Endothelial cell (in vitro differentiated cells): ENCODE results near the gene CFAP410. TPM values are rescaled to one million over a fixed set of nuclear protein-coding genes. Genes with fewer than 3 reads are reported as not detected.

Experiments used
- DNase-seq: peaks from one replicate; pipeline ENCODE4 v3.0.0; 2021; ENCODE audit warnings: low spot score
- H3K27ac Mint-ChIP-seq: one replicate; pipeline ENCODE4 v1.8.0; 2021; ENCODE audit warnings: mixed read lengths, inconsistent platforms; ENCODE audit not compliant: unreplicated experiment
- H3K27me3 Mint-ChIP-seq: one replicate; pipeline ENCODE4 v1.8.0; 2021; ENCODE audit warnings: mild to moderate bottlenecking, moderate library complexity, mixed read lengths, inconsistent platforms; ENCODE audit not compliant: unreplicated experiment
- H3K36me3 Mint-ChIP-seq: one replicate; pipeline ENCODE4 v1.8.0; 2021; ENCODE audit warnings: mild to moderate bottlenecking, low read depth, mixed read lengths, inconsistent platforms; ENCODE audit not compliant: unreplicated experiment
- H3K4me1 Mint-ChIP-seq: one replicate; pipeline ENCODE4 v1.8.0; 2021; ENCODE audit warnings: mild to moderate bottlenecking, mixed read lengths, inconsistent platforms; ENCODE audit not compliant: unreplicated experiment
- H3K4me3 Mint-ChIP-seq: one replicate; pipeline ENCODE4 v1.8.0; 2021; ENCODE audit warnings: mild to moderate bottlenecking, mixed read lengths, inconsistent platforms; ENCODE audit not compliant: unreplicated experiment
- H3K9me3 Mint-ChIP-seq: one replicate; pipeline ENCODE4 v1.8.0; 2021; ENCODE audit warnings: mixed read lengths, inconsistent platforms; ENCODE audit not compliant: unreplicated experiment
- total RNA-seq: library from RNA; stranded (reverse); fragmentation: NEBNext Ultra II Directional; extraction: Animal tissue kit (Norgen Biotek cat#: 25700); gene quantifications from one replicate; pipeline ENCODE4 v1.2.1, GENCODE V29; 2021; ENCODE audit not compliant: unreplicated experiment
- TF ChIP-seq, protein P1 (sequence below): fragments of 200-600 bp; sonication (generic); IDR thresholded peaks from one replicate; pipeline ENCODE4 v1.5.0; 2021; ENCODE audit warnings: antibody characterized with exemption; ENCODE audit not compliant: unreplicated experiment

CFAP410 gene
- total RNA-seq, 1 donor from 2014 or later: 12.2 TPM

DNA sequence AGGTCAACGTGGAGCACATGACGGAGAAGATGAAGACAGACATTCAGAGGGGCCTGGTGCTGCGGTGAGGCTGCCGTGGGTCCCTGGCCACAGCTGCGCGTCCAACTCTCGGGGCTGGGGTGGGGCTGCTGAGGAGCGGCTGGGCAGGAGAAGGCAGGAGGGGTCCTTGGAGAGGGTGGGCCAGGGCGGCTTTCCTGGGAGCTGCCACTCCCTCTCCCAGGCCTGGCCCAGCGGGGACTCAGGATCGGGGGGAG is 14.4 kb downstream of the CFAP410 start:
- no peak for DNase-seq
- Mint-ChIP-seq H3K27me3 (peaks cover 11% of the 10 kb centered on the region), H3K36me3 (peaks cover 3% of the 10 kb centered on the region), H3K27ac (no peak overlapping the region), H3K4me3 (no peak overlapping the region), H3K4me1 (no peaks in the 10 kb centered on the region), H3K9me3 (no peaks in the 10 kb centered on the region)
- TF ChIP-seq, protein P1, sequence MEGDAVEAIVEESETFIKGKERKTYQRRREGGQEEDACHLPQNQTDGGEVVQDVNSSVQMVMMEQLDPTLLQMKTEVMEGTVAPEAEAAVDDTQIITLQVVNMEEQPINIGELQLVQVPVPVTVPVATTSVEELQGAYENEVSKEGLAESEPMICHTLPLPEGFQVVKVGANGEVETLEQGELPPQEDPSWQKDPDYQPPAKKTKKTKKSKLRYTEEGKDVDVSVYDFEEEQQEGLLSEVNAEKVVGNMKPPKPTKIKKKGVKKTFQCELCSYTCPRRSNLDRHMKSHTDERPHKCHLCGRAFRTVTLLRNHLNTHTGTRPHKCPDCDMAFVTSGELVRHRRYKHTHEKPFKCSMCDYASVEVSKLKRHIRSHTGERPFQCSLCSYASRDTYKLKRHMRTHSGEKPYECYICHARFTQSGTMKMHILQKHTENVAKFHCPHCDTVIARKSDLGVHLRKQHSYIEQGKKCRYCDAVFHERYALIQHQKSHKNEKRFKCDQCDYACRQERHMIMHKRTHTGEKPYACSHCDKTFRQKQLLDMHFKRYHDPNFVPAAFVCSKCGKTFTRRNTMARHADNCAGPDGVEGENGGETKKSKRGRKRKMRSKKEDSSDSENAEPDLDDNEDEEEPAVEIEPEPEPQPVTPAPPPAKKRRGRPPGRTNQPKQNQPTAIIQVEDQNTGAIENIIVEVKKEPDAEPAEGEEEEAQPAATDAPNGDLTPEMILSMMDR: no peak

DNA sequence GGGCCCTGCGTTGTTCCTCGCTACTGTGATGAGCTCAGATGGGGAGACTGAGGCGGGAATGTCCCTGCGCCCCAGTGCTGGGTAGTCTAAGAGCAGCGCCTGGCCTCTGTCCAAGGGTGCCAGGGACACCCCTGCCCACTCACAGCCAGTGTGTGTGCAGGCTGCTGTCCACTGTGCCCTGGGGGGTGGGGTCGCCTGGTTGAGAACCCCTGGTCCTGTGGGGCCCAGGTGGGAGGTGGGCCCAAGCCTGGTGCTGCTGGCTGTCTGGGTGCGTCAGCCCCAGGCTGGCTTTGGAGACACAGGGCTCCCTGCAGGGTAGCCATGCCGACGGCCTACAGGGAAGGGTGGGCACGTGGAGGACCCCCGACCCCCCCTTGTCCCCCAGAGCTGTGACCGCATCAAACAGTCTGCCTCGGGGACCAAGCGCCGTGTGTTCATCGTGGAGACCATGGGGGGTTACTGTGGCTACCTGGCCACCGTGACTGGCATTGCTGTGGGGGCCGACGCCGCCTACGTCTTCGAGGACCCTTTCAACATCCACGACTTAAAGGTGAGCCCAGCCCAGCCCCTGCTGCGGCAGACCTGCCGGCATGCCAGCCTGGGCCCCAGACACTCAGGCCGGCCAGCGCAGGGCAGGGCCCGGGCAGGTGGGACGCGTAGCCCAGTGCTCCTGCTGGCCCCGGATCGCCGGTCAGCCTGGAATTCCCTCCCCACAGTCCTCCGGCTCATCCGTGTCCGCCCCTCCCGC is 14.9 kb downstream of the CFAP410 start:
- DNase-seq: no peak
- TF ChIP-seq, protein P1: no peak
- H3K4me3 Mint-ChIP-seq: no peak overlapping the region
- H3K36me3 Mint-ChIP-seq: peaks cover 3% of the 10 kb centered on the region
- no peaks in the 10 kb centered on the region for H3K4me1 Mint-ChIP-seq
- no peaks in the 10 kb centered on the region for H3K9me3 Mint-ChIP-seq
- H3K27ac Mint-ChIP-seq: no peak overlapping the region
- peaks cover 6% of the 10 kb centered on the region for H3K27me3 Mint-ChIP-seq

DNA sequence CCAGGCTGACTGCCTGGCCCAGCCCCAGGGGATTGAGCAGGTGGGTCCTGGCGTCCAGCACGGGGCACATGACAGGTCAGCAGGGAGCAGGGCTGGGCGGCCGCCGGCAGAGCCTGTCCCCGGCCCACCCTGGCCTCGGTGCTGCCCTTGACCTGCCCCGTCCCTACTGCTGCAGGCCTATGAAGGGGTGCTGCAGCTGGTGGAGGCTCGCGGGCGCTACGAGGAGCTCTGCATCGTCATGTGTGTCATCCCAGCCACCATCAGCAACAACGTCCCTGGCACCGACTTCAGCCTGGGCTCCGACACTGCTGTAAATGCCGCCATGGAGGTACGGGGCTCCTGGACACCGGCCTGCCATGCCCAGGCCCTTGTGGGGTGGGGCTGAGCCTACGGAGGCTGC is 15.6 kb downstream of the CFAP410 start:
- no peaks in the 10 kb centered on the region for H3K9me3 Mint-ChIP-seq
- no peak for DNase-seq
- H3K27ac Mint-ChIP-seq: no peak overlapping the region
- no peak overlapping the region for H3K4me3 Mint-ChIP-seq
- TF ChIP-seq, protein P1: no peak
- H3K27me3 Mint-ChIP-seq: peaks cover 5% of the 10 kb centered on the region
- no peaks in the 10 kb centered on the region for H3K4me1 Mint-ChIP-seq
- H3K36me3 Mint-ChIP-seq: peaks cover 3% of the 10 kb centered on the region

DNA sequence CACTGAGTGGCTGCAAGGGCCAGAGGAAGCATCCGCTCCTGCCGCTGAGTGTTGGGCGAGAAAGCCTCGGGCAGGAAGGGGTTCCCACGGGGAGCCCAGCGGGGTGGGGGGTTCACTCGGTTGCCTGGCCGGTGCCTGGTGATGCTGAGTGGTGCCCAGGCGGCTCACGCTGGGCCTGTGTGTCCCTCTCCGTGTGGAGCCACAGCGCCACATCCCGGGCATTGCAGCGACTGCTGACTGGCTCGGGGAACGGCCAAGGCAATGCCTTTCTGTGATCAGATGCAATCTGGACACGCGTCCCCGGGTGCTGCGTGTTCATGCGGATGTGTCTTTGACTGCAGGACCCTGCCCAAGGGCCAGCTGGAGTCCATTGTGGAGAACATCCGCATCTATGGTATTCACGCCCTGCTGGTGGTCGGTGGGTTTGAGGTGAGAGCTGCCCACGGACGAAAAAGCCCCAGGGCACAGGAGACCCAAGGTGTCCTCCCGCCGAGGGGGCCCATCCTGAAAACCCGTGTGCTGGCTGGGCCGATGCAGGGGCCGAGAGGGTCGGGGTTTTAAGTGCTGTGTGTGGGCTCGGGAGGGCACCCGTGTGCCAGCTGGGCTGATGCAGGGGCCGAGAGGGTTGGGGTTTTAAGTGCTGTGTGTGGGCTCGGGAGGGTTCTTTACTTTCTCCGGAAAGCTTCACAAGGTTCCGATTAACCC is 16.4 kb downstream of the CFAP410 start:
- Mint-ChIP-seq H3K4me1 (no peaks in the 10 kb centered on the region), H3K4me3 (no peak overlapping the region), H3K27ac (no peak overlapping the region), H3K36me3 (no peaks in the 10 kb centered on the region), H3K9me3 (no peaks in the 10 kb centered on the region), H3K27me3 (peaks cover 2% of the 10 kb centered on the region)
- DNase-seq: no peak
- TF ChIP-seq, protein P1: no peak

DNA sequence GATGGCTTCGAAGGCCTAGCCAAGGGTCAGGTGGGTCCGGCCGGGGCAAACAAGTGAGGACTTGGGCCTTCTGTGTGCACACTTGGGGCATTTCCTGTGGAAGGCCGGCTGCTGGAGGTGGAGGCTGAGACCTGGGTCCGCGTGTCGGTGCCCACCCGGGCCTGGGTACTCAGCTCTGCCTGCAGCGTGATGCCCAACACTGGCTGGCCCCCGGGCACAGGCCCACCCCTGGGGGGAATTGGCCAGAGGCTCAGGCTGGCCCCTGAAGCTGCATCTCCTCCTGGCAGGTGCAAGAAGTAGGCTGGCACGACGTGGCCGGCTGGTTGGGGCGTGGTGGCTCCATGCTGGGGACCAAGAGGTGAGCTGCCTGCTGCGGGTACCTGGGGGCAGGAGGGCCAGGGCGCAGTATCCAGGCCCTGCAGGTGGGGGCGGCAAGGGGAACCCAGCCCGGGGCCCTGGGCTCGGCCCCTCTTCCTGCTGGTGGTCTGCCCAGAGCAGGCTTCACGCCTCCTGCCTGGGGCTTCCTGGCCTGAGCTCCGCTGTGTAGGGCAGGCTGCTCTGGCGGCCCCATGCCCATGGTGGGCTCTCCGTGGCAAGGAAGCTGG is 17.2 kb downstream of the CFAP410 start:
- no peak for DNase-seq
- no peaks in the 10 kb centered on the region for H3K4me1 Mint-ChIP-seq
- H3K27me3 Mint-ChIP-seq: peaks cover 2% of the 10 kb centered on the region
- H3K36me3 Mint-ChIP-seq: no peaks in the 10 kb centered on the region
- no peak overlapping the region for H3K4me3 Mint-ChIP-seq
- no peak overlapping the region for H3K27ac Mint-ChIP-seq
- TF ChIP-seq, protein P1: no peak
- no peaks in the 10 kb centered on the region for H3K9me3 Mint-ChIP-seq
